22Rv1 (cell line): ENCODE results near the gene ZNF235.
"Not testable (repeated sequence)": the region's sequence is repeated elsewhere in the genome, so short reads cannot be mapped to it uniquely, and the experiment has no call there.

Experiments
- CTCF ChIP-seq: fragments of 450-650 bp; IDR thresholded peaks from 2 replicates; pipeline ENCODE4 v1.5.1; 2017; ENCODE audit warnings: mild to moderate bottlenecking
- ZFX ChIP-seq: fragments of 450-650 bp; IDR thresholded peaks from 2 replicates; pipeline ENCODE4 v1.6.1; 2017; ENCODE audit warnings: antibody characterized with exemption, borderline replicate concordance

GRCh38 chr19:44252332-44252731 is 52.5 kb downstream of the ZNF235 start:
- TF ChIP-seq CTCF, ZFX: not testable (repeated sequence)
